SU-DHL-6 (cell line): ENCODE data around the gene COG4.

Experiments used
- CTCF ChIP-seq: fragments of 200-600 bp; sonication (generic); IDR thresholded peaks from one replicate; pipeline ENCODE4 v1.5.1; 2017; ENCODE audit warnings: antibody characterized with exemption, mild to moderate bottlenecking, low read length, moderate library complexity; ENCODE audit not compliant: insufficient read depth, poor library complexity, severe bottlenecking
- EZH2phosphoT487 ChIP-seq: fragments of 200-600 bp; sonication (generic), shearing (Covaris generic); conservative IDR thresholded peaks from 2 replicates; pipeline ENCODE4 v1.6.1; 2018; ENCODE audit warnings: mild to moderate bottlenecking, antibody characterized with exemption, low read length, moderate library complexity, mixed read lengths

DNA sequence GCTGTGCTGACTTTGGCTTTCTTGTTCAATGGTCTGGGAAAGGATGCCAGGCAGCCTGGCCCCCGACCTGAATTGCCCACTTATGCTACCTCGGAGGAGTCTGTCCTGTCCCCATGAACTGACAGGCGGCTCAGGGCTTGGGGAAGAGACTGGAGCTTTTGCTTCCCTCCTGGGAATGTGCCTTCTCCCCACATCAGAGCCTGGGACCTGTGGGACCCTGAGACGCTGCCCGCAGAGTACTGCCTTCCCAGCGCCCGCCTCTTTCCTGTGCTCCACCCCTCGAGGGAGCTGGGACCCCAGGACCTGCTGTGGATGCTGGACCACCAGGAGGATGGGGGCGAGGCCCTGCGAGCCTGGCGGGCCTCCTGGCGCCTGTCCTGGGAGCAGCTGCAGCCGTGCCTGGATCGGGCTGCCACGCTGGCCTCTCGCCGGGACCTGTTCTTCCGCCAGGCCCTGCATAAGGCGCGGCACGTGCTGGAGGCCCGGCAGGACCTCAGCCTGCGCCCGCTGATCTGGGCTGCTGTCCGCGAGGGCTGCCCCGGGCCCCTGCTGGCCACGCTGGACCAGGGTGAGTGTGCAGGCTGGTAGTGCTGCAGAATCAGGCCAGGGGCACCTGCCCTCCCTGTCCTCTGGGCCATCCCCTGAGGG, 50.4 kb downstream of the COG4 start:
- TF ChIP-seq CTCF = no peak
- no peak for TF ChIP-seq EZH2phosphoT487
